Fibroblast of lung (primary cell): Measurements from ENCODE around the gene AKAP6. TPM values are rescaled to one million over a fixed set of nuclear protein-coding genes. Genes with fewer than 3 reads are reported as not detected.

Experiments
- DNase-seq, 2 donors: peaks; one replicate each; pipeline versions ENCODE4 v3.0.0 to v3.0.0-alpha.2; 2010; ENCODE audit warnings: low read depth in 2 of 2
- H2AFZ ChIP-seq: 2 replicates; pipeline ENCODE4 v1.5.1; 2012; ENCODE audit warnings: low read length, control low read depth, inconsistent platforms
- H3K27ac ChIP-seq: 2 replicates; pipeline ENCODE4 v1.5.1; 2011; ENCODE audit warnings: low read length, control low read depth; ENCODE audit not compliant: insufficient read depth
- H3K27me3 ChIP-seq: 2 replicates; pipeline ENCODE4 v1.5.1; 2011; ENCODE audit warnings: mild to moderate bottlenecking, low read length; ENCODE audit not compliant: control insufficient read depth, insufficient read depth
- H3K36me3 ChIP-seq: 2 replicates; pipeline ENCODE4 v1.5.1; 2011; ENCODE audit warnings: low read length; ENCODE audit not compliant: control insufficient read depth, insufficient read depth
- H3K4me1 ChIP-seq: 2 replicates; pipeline ENCODE4 v1.5.1; 2011; ENCODE audit warnings: low read length; ENCODE audit not compliant: control insufficient read depth, insufficient read depth; ENCODE audit errors: extremely low read depth
- H3K4me2 ChIP-seq: 2 replicates; pipeline ENCODE4 v1.5.1; 2011; ENCODE audit warnings: low read length, control low read depth; ENCODE audit not compliant: insufficient read depth; ENCODE audit errors: extremely low read depth
- H3K4me3 ChIP-seq, 4 experiments: fragments of 200-600 bp in 1 of 4; sonication (generic) in 1 of 4; replicated peaks in 1 of 4; 2 replicates each; pipeline ENCODE4 v1.5.1; 2011 to 2016; ENCODE audit warnings: low read length in 4 of 4, low read depth in 3 of 4, mild to moderate bottlenecking in 3 of 4, control low read depth in 2 of 4, inconsistent platforms in 1 of 4, mixed read lengths in 1 of 4; ENCODE audit not compliant: insufficient read depth in 1 of 4; ENCODE audit errors: control extremely low read depth in 1 of 4
- H3K79me2 ChIP-seq: 2 replicates; pipeline ENCODE4 v1.5.1; 2012; ENCODE audit warnings: mild to moderate bottlenecking, low read length, inconsistent platforms; ENCODE audit not compliant: control insufficient read depth, insufficient read depth
- H3K9ac ChIP-seq: 2 replicates; pipeline ENCODE4 v1.5.1; 2011; ENCODE audit warnings: mild to moderate bottlenecking, low read length, control low read depth; ENCODE audit not compliant: insufficient read depth
- H3K9me3 ChIP-seq: 2 replicates; pipeline ENCODE4 v1.5.1; 2012; ENCODE audit warnings: low read depth, low read length; ENCODE audit not compliant: control insufficient read depth, insufficient read depth
- H4K20me1 ChIP-seq: 2 replicates; pipeline ENCODE4 v1.5.1; 2011; ENCODE audit warnings: low read length; ENCODE audit not compliant: control insufficient read depth, insufficient read depth; ENCODE audit errors: extremely low read depth
- CTCF ChIP-seq, 2 donors: IDR thresholded peaks in 1 of 2; conservative IDR thresholded peaks in 1 of 2; 1 replicate in 1 of 2; 2 replicates in 1 of 2; pipeline ENCODE4 v1.5.1; 2011 to 2012; ENCODE audit warnings: low read length in 2 of 2, control low read depth in 1 of 2, inconsistent platforms in 1 of 2, low read depth in 1 of 2, mild to moderate bottlenecking in 1 of 2
- EZH2 ChIP-seq: IDR thresholded peaks from 2 replicates; pipeline ENCODE4 v1.5.1; 2012; ENCODE audit warnings: low read length, control low read depth, mild to moderate bottlenecking; ENCODE audit errors: missing control alignments
- polyA plus RNA-seq, 2 donors: library from polyadenylated mRNA; depleted of rRNA in 1 of 2; stranded (reverse) in 1 of 2; unstranded in 1 of 2; fragments of >200 nt; gene quantifications; 2 replicates each; pipeline ENCODE4 v1.2.1, GENCODE V29; 2011 to 2012; ENCODE audit warnings: missing spikeins in 1 of 2
- total RNA-seq: library from RNA; depleted of rRNA; stranded (reverse); fragments of >200 nt; gene quantifications from 2 replicates; pipeline ENCODE4 v1.2.1, GENCODE V29; 2014

The AKAP6 gene
- total and polyA plus RNA-seq, 2 donors (not counting 1 experiment from before 2014, with no cell fraction given), result 3.3 to 10.9 TPM

GRCh38 chr14:32645551-32645950, 316.5 kb downstream of the AKAP6 start:
- Histone ChIP-seq H4K20me1 (no peaks in the 10 kb centered on the region), H3K27ac (no peak overlapping the region), H3K4me1 (peaks cover 3% of the 10 kb centered on the region), H3K9ac (no peak overlapping the region), H3K27me3 (no peaks in the 10 kb centered on the region), H2AFZ (no peak overlapping the region), H3K79me2 (no peaks in the 10 kb centered on the region), H3K4me2 (no peak overlapping the region), H3K4me3 (no peak overlapping the region), H3K36me3 (no peaks in the 10 kb centered on the region), H3K9me3 (no peaks in the 10 kb centered on the region)
- TF ChIP-seq CTCF (conservative IDR thresholded peaks at IDR 0.05 in 1 of 2, IDR thresholded peaks at IDR 0.05 in 1 of 2; ENCODE audit: low read depth in 1 of 2, low read length in 2 of 2) (no peak), EZH2 (no peak)
- no peak for DNase-seq

DNA sequence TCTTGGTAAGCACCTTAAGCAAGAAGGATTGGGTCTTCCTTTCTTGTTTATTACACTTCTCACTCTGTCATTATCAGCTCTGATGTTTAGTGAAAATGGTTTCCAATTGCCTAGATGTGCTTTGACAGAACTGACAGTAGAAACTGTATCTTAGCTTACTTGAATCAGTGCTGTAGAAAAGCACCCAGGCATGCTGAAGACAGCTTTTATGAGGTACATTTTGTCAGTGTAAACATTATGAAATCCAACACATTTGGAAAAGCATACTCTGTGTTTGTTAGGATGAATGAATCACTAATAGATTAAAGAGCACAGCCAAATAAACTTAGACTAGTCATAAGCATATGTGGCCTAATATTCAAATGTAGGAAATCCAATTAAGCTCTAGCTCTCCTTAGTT, 319.3 kb downstream of the AKAP6 start:
- no peak for TF ChIP-seq EZH2
- TF ChIP-seq CTCF (conservative IDR thresholded peaks at IDR 0.05 in 1 of 2, IDR thresholded peaks at IDR 0.05 in 1 of 2; ENCODE audit: low read depth in 1 of 2, low read length in 2 of 2), result no peak

DNA sequence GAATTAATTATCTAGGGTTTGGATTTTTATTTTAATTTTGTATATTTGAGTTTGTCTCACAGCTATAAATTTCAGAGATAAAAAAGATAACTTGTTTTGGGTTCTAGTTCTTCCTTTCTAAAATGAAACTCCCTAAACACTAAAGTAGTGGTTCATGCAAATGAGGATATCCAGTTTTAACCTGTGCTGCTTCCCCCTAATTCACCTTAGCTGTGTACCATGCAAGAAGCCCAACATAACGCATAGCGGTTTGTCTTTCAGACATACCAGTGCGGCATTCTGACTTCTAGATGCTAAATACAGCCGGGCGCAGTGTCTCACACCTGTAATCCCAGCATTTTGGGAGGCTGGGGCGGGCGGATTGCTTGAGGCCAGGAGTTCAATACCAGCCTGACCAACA, 320.9 kb downstream of the AKAP6 start:
- no peaks in the 10 kb centered on the region for H3K79me2 ChIP-seq
- no peak for DNase-seq
- H3K4me1 ChIP-seq, result peaks cover 3% of the 10 kb centered on the region
- no peak overlapping the region for H2AFZ ChIP-seq
- H3K27ac ChIP-seq, result no peak overlapping the region
- no peaks in the 10 kb centered on the region for H3K36me3 ChIP-seq
- H3K9me3 ChIP-seq, result no peaks in the 10 kb centered on the region
- H3K4me2 ChIP-seq, result no peak overlapping the region
- H3K4me3 ChIP-seq, result no peak overlapping the region
- TF ChIP-seq EZH2 (no peak), CTCF (conservative IDR thresholded peaks at IDR 0.05 in 1 of 2, IDR thresholded peaks at IDR 0.05 in 1 of 2; ENCODE audit: low read depth in 1 of 2, low read length in 2 of 2) (no peak)
- H3K9ac ChIP-seq, result no peak overlapping the region
- H3K27me3 ChIP-seq, result no peaks in the 10 kb centered on the region
- no peaks in the 10 kb centered on the region for H4K20me1 ChIP-seq

More for the DNA sequence above, 319.3 kb downstream of the AKAP6 start:
- H3K4me3 ChIP-seq, result no peak overlapping the region
- no peaks in the 10 kb centered on the region for H3K27me3 ChIP-seq
- DNase-seq, result peak; percentile 45 to 88
- no peaks in the 10 kb centered on the region for H4K20me1 ChIP-seq
- H3K4me2 ChIP-seq, result no peak overlapping the region
- no peak overlapping the region for H3K27ac ChIP-seq
- no peaks in the 10 kb centered on the region for H3K9me3 ChIP-seq
- no peaks in the 10 kb centered on the region for H3K79me2 ChIP-seq
- H3K36me3 ChIP-seq, result no peaks in the 10 kb centered on the region
- H2AFZ ChIP-seq, result no peak overlapping the region
- no peak overlapping the region for H3K9ac ChIP-seq
- peaks cover 3% of the 10 kb centered on the region for H3K4me1 ChIP-seq
